ENCODE measurements around the gene UBTD1.

UBTD1 gene

DNA sequence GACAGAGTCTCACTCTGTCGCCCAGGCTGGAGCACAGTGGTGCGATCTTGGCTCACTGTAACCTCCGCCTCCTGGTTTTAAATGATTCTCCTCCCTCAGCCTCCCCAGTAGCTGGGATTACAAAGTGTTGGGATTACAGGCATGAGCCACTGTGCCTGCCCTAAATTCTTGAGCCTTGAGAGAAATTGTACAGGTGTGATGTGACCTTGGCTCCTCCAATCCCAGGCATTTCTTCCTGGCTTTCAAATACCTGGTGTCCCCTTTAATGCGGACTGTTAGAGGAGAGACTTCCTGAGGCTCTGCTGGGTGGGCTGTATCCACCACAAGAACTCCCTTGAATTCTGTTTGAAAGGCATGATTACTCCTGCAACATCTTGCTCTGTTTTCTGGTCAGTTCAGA, 119.6 kb downstream of the UBTD1 start:
- Mint-ChIP-seq H3K4me1 (peaks cover 9% of the 10 kb centered on the region), H3K4me3 (no peak overlapping the region), H3K27me3 (ENCODE audit: low read depth, poor library complexity) (no peaks in the 10 kb centered on the region), H3K36me3 (ENCODE audit: low read depth) (peaks cover 41% of the 10 kb centered on the region), H3K9me3 (no peaks in the 10 kb centered on the region), H3K27ac (no peak overlapping the region)
- TF ChIP-seq, protein P1, sequence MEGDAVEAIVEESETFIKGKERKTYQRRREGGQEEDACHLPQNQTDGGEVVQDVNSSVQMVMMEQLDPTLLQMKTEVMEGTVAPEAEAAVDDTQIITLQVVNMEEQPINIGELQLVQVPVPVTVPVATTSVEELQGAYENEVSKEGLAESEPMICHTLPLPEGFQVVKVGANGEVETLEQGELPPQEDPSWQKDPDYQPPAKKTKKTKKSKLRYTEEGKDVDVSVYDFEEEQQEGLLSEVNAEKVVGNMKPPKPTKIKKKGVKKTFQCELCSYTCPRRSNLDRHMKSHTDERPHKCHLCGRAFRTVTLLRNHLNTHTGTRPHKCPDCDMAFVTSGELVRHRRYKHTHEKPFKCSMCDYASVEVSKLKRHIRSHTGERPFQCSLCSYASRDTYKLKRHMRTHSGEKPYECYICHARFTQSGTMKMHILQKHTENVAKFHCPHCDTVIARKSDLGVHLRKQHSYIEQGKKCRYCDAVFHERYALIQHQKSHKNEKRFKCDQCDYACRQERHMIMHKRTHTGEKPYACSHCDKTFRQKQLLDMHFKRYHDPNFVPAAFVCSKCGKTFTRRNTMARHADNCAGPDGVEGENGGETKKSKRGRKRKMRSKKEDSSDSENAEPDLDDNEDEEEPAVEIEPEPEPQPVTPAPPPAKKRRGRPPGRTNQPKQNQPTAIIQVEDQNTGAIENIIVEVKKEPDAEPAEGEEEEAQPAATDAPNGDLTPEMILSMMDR (IDR thresholded peaks at IDR 0.05): no peak
- DNase-seq: no peak

DNA sequence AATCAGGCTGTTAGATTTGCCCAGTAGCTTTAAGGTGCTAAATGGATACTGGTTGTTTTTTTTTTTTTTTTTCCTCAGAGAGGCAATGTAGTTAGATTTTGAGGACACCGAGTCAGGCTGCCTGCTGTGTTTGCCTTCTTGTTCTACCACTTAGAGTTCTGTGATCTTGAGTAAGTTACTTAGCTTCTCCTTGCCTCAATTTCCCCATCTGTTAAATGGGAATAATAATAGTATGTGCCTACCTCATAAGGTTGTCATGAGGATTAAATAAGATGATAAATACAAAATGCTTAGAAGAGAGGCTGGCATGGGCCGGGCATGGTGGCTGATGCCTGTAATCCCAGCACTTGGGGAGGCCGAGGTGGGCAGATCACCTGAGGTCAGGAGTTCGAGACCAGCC, 120.0 kb downstream of the UBTD1 start:
- TF ChIP-seq, protein P1 (IDR thresholded peaks at IDR 0.05): no peak
- Mint-ChIP-seq H3K27ac (no peak overlapping the region), H3K4me1 (peaks cover 9% of the 10 kb centered on the region), H3K27me3 (ENCODE audit: low read depth, poor library complexity) (no peaks in the 10 kb centered on the region), H3K36me3 (ENCODE audit: low read depth) (peaks cover 41% of the 10 kb centered on the region), H3K4me3 (no peak overlapping the region), H3K9me3 (no peaks in the 10 kb centered on the region)
- DNase-seq: no peak

All from nephron progenitor cell (in vitro differentiated cells).